PC-3 (cell line): Measurements from ENCODE around the gene NDUFA11.

Source experiments
- EZH2 ChIP-seq: fragments of 300-600 bp; sonication (generic); IDR thresholded peaks from one replicate; pipeline ENCODE4 v1.6.1; 2017; ENCODE audit warnings: antibody characterized with exemption, mild to moderate bottlenecking, low read length; ENCODE audit not compliant: unreplicated experiment
- EZH2phosphoT487 ChIP-seq: fragments of 300-600 bp; sonication (generic); IDR thresholded peaks from 2 replicates; pipeline ENCODE4 v1.6.1; 2018; ENCODE audit warnings: mild to moderate bottlenecking, antibody characterized with exemption, low read length, borderline replicate concordance

GRCh38 chr19:5913739-5914357 is 10.3 kb upstream of the NDUFA11 start, which contains the start of gene CAPS:
- TF ChIP-seq EZH2 (no peak), EZH2phosphoT487 (no peak)
